A549 (cell line): ENCODE measurements around the gene IQCC. TPM values are rescaled to one million over a fixed set of nuclear protein-coding genes. Genes with fewer than 3 reads are reported as not detected.

Experiments used
- ATAC-seq, 2 experiments: fragments of 200-7000 bp in 1 of 2; fragments of >200 bp in 1 of 2; cut with Nextera tagmentation in 1 of 2; cut with Tn5 transposase in 1 of 2; 3 replicates each; pipeline versions ENCODE4 v1.8.0 to v1.9.1; 2018 to 2020; ENCODE audit warnings: mild to moderate bottlenecking in 1 of 2, moderate library complexity in 1 of 2
- CTCF ChIA-PET: fragments of 300-600 bp; sonication (Branson Sonifier 250); formaldehyde crosslinking; extraction: SDS; loops from one replicate; lab custom pipeline; 2021; ENCODE audit warnings: antibody characterized with exemption, inconsistent platforms; lab: Yijun Ruan, JAX
- POLR2A ChIA-PET: fragments of 350-600 bp; formaldehyde crosslinking; extraction: SDS; loops from one replicate; lab custom pipeline; 2021; ENCODE audit warnings: antibody characterized with exemption, inconsistent platforms; lab: Yijun Ruan, JAX
- DNase-seq, 2 experiments: peaks; one replicate each; pipeline versions ENCODE4 v3.0.0 to v3.0.0-alpha.2; 2011 to 2016; ENCODE audit warnings: low read depth in 1 of 2, low spot score in 1 of 2
- FAIRE-seq: peaks from 2 replicates; lab custom pipeline; 2011; peaks lifted over from hg19 to GRCh38; lab: Jason Lieb, UNC
- H3K27ac ChIP-seq, 2 experiments: fragments of >200 bp; sonication (Bioruptor Twin); formaldehyde crosslinking; 3 replicates each; pipeline ENCODE4 v1.5.1; 2016 to 2017
- H3K4me1 ChIP-seq: fragments of >200 bp; sonication (Bioruptor Twin); formaldehyde crosslinking; 3 replicates; pipeline ENCODE4 v1.6.1; 2016
- H3K4me2 ChIP-seq: fragments of >200 bp; sonication (Bioruptor Twin); formaldehyde crosslinking; 3 replicates; pipeline ENCODE4 v1.6.1; 2016
- H3K4me3 ChIP-seq: fragments of >200 bp; sonication (Bioruptor Twin); formaldehyde crosslinking; 3 replicates; pipeline ENCODE4 v1.5.1; 2016
- H3K9me3 ChIP-seq: fragments of >200 bp; sonication (Bioruptor Twin); formaldehyde crosslinking; 3 replicates; pipeline ENCODE4 v1.6.1; 2016
- CBX2 ChIP-seq: fragments of 200-600 bp; sonication (generic); IDR thresholded peaks from 2 replicates; pipeline ENCODE4 v1.6.1; 2016; ENCODE audit warnings: low read depth, mild to moderate bottlenecking, borderline replicate concordance
- EHMT2 ChIP-seq: fragments of 200-600 bp; sonication (generic); IDR thresholded peaks from 2 replicates; pipeline ENCODE4 v1.6.1; 2016; ENCODE audit warnings: antibody characterized with exemption, low read depth, mild to moderate bottlenecking, moderate library complexity
- FOXS1 ChIP-seq: fragments of 250-450 bp; sonication (Bioruptor Pico); IDR thresholded peaks from 2 replicates; pipeline ENCODE4 v1.5.0; 2020; ENCODE audit warnings: mild to moderate bottlenecking, moderate library complexity
- HEYL ChIP-seq: fragments of 250-450 bp; sonication (Bioruptor Pico); IDR thresholded peaks from 2 replicates; pipeline ENCODE4 v1.8.0; 2021; ENCODE audit warnings: mild to moderate bottlenecking, moderate library complexity
- HOXB13 ChIP-seq: fragments of 250-450 bp; sonication (Bioruptor Pico); IDR thresholded peaks from 2 replicates; pipeline ENCODE4 v1.5.0; 2020; ENCODE audit warnings: low read depth, mild to moderate bottlenecking, moderate library complexity
- HOXB5 ChIP-seq: fragments of 250-450 bp; sonication (Bioruptor Pico); IDR thresholded peaks from 2 replicates; pipeline ENCODE4 v1.5.0; 2020; ENCODE audit warnings: mild to moderate bottlenecking, moderate library complexity
- JUN ChIP-seq, 2 experiments: fragments of >200 bp; sonication (Bioruptor Twin); formaldehyde crosslinking; IDR thresholded peaks; 2 replicates in 1 of 2; 3 replicates in 1 of 2; pipeline ENCODE4 v1.6.1; 2016 to 2017
- JUNB ChIP-seq: fragments of >200 bp; sonication (Bioruptor Twin); formaldehyde crosslinking; IDR thresholded peaks from 2 replicates; pipeline ENCODE4 v1.6.1; 2016
- KDM1A ChIP-seq: fragments of 200-600 bp; sonication (generic); IDR thresholded peaks from 2 replicates; pipeline ENCODE4 v1.6.1; 2016; ENCODE audit warnings: low read depth, mild to moderate bottlenecking
- MYC ChIP-seq: IDR thresholded peaks from 2 replicates; pipeline ENCODE4 v1.6.1; 2012; ENCODE audit warnings: mild to moderate bottlenecking, inconsistent platforms, low read length, improper control_type of control experiment, borderline replicate concordance
- PHF8 ChIP-seq: fragments of 200-600 bp; sonication (generic); IDR thresholded peaks from 2 replicates; pipeline ENCODE4 v1.6.1; 2016; ENCODE audit warnings: low read depth, mild to moderate bottlenecking, antibody characterized with exemption, moderate library complexity, borderline replicate concordance
- RAD21 ChIP-seq, 2 experiments: fragments of >200 bp in 1 of 2; sonication (Bioruptor Twin) in 1 of 2; formaldehyde crosslinking in 1 of 2; IDR thresholded peaks in 1 of 2; conservative IDR thresholded peaks in 1 of 2; 2 replicates in 1 of 2; 3 replicates in 1 of 2; pipeline ENCODE4 v1.6.1; 2012 to 2018; ENCODE audit warnings: inconsistent platforms in 1 of 2
- TFCP2L1 ChIP-seq: fragments of 250-450 bp; sonication (Bioruptor Pico); IDR thresholded peaks from 2 replicates; pipeline ENCODE4 v1.5.0; 2021; ENCODE audit warnings: mild to moderate bottlenecking
- TP53 ChIP-seq: fragments of 250-450 bp; sonication (Bioruptor Pico); IDR thresholded peaks from 2 replicates; pipeline ENCODE4 v1.5.0; 2021; ENCODE audit warnings: mild to moderate bottlenecking, moderate library complexity
- ZC3H11A ChIP-seq: fragments of 450-650 bp; IDR thresholded peaks from 2 replicates; pipeline ENCODE4 v1.6.1; 2014; ENCODE audit warnings: antibody characterized with exemption, mild to moderate bottlenecking
- ZFP36 ChIP-seq: fragments of 450-650 bp; IDR thresholded peaks from 2 replicates; pipeline ENCODE4 v1.6.1; 2014; ENCODE audit warnings: borderline replicate concordance; ENCODE audit not compliant: partially characterized antibody
- ZNF302 ChIP-seq: fragments of 250-450 bp; sonication (Bioruptor Pico); IDR thresholded peaks from 2 replicates; pipeline ENCODE4 v1.9.0; 2021; ENCODE audit warnings: inconsistent platforms, mild to moderate bottlenecking, moderate library complexity
- ZSCAN20 ChIP-seq: fragments of 250-450 bp; sonication (Bioruptor Pico); IDR thresholded peaks from 2 replicates; pipeline ENCODE4 v1.8.0; 2022; ENCODE audit warnings: mild to moderate bottlenecking, moderate library complexity
- WGBS: methylation state at CpG from one replicate; pipeline ENCODE4 v1.1.6; 2017; ENCODE audit errors: missing lambda C conversion rate; 5-methylcytosine and 5-hydroxymethylcytosine counted together
- polyA plus RNA-seq, 4 experiments: library from polyadenylated mRNA; depleted of rRNA in 3 of 4; stranded (reverse); fragments of >200 nt; fragmentation: RNase III in 1 of 4; extraction: RNeasy Plus Mini Kit Qiagen cat#74134 plus additional on column Dnase treatment in 1 of 4; gene quantifications; 2 replicates in 3 of 4; 3 replicates in 1 of 4; pipeline ENCODE4 v1.2.3, GENCODE V29; 2011 to 2017
- TF ChIP-seq, protein P1 (sequence below): IDR thresholded peaks from 2 replicates; pipeline ENCODE4 v1.6.1; 2012; ENCODE audit warnings: low read depth, borderline replicate concordance
- TF ChIP-seq, protein P2 (sequence below): fragments of 250-450 bp; sonication (Bioruptor Pico); IDR thresholded peaks from 2 replicates; pipeline ENCODE4 v1.5.0; 2020; ENCODE audit warnings: low read depth, mild to moderate bottlenecking, moderate library complexity
- TF ChIP-seq, protein P3 (sequence below): fragments of 150-350 bp; IDR thresholded peaks from 2 replicates; pipeline ENCODE4 v1.6.1; 2014; ENCODE audit warnings: low read depth, mild to moderate bottlenecking, low read length

The IQCC gene
- polyA plus RNA-seq, 2 of the 4 experiments (the other 2 are of a cell fraction): 1.6 to 2.0 TPM

DNA sequence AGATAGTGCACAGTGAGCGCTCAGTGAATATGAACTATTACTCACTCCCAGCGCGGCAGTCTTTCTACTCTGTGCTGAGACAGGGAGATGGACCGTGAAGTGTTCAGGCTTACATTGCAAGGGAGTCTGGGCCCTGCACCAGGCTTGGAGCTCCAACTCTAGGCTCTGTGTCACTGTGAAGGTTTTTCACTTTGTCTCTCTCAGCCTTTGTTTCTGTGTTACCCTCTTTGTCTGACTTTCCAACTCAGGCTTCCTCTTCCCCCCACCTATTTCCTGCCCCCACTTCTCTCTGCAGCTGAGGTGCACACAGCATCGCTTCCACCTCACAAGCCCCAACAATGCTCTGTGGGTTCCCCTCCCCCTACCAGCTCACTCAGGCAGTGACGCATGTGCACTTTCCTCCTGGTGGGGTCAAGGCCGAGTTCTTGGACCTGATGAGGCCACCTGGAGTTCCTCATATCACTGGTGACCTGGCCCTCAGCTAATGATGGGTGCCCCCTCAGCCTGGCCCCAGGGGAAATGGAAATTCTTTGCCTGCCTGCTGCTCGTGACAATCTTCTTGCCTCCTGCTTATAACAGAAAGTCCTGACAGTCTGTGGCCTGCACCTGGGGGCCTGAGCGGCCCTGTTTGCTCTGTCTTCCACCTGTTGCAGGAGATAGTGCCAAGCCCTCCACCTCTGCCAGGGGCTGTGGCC is 44.5 kb downstream of the IQCC start:
- H3K9me3 ChIP-seq: no peaks in the 10 kb centered on the region
- no peak for DNase-seq
- 79% methylated on average over 8 of the region's 9 CpGs for WGBS
- POLR2A ChIA-PET: no interaction called here
- no peak for ATAC-seq
- CTCF ChIA-PET: interaction anchor here (0.7 to 7.7 kb wide), 7 partner anchors 9 to 67 kb away, joined by 3 to 96 read pairs (median 6); no protein-coding TSS in a partner anchor
- TF ChIP-seq RAD21 (conservative IDR thresholded peaks at IDR 0.05 in 1 of 2, IDR thresholded peaks at IDR 0.05 in 1 of 2): no peak
- no peak for TF ChIP-seq PHF8
- no peak for TF ChIP-seq EHMT2
- TF ChIP-seq MYC: no peak
- no peak for TF ChIP-seq ZFP36
- TF ChIP-seq TFCP2L1: no peak
- no peak for TF ChIP-seq KDM1A
- TF ChIP-seq, protein P1, sequence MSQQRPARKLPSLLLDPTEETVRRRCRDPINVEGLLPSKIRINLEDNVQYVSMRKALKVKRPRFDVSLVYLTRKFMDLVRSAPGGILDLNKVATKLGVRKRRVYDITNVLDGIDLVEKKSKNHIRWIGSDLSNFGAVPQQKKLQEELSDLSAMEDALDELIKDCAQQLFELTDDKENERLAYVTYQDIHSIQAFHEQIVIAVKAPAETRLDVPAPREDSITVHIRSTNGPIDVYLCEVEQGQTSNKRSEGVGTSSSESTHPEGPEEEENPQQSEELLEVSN: no peak
- no peak for TF ChIP-seq HOXB5 (CRISPR knock-in tag)
- TF ChIP-seq FOXS1 (CRISPR knock-in tag): no peak
- no peak for FAIRE-seq
- H3K4me2 ChIP-seq: no peak overlapping the region
- H3K4me1 ChIP-seq: peaks cover 3% of the 10 kb centered on the region; the same call in 1 of the 3 replicates
- no peak overlapping the region for H3K27ac ChIP-seq
- H3K4me3 ChIP-seq: no peak overlapping the region

DNA sequence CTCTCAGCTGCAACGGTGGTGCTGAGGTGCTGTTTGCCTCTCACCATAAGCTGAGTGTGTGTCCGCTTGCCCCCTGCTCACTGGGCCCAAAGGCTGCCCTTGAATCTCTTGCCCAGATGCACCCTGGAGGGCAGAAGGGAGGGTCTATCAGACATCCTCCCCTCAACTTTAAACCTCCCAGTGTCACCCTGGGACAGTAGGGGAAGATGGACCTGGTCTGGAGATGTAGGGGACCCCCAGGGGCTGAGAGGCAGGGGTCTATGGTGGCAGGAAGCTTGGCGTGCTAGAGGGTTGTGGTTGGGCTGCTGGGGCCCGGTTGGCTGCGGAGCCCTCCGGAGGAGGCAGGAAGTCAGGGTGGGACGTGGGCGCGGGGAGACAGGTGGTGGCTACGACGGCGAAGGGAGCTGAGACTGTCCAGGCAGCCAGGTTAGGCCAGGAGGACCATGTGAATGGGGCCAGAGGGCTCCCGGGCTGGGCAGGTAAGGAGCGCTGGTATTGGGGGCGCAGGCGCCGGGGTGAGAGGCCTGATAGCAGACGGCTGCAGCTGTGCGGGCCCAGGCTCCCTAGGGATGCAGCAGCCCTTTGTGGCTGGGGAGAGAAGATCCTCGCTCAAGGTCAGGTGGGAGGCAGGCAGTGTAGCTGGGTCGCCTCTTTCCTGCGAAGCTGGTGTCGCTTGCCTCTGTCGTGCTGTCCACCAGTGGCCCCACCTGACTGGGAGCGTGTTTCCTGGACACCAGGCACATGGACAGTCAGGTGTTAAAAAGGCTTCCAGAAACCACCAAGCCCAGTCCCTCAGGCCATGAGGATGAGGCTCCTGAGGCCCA is 45.6 kb downstream of the IQCC start, which contains the start of gene LCK:
LCK (plus strand) TSS at position 373 of the 824 bp plus-strand sequence. CDS start 23,065 bp downstream, outside the sequence.
- Histone ChIP-seq H3K9me3 (no peaks in the 10 kb centered on the region), H3K4me3 (no peak within 1 kb of the TSS), H3K4me2 (no peak within 1 kb of the TSS), H3K4me1 (peaks cover 3% of the 10 kb centered on the region; the same call in 1 of the 3 replicates), H3K27ac (no peak within 1 kb of the TSS)
- TF ChIP-seq TP53 (CRISPR knock-in tag) (no peak), HOXB13 (CRISPR knock-in tag) (no peak), JUNB (no peak), EHMT2 (no peak), CBX2 (no peak), ZFP36 (no peak), JUN (IDR thresholded peaks at IDR 0.05) (no peak)
- TF ChIP-seq, protein P2, sequence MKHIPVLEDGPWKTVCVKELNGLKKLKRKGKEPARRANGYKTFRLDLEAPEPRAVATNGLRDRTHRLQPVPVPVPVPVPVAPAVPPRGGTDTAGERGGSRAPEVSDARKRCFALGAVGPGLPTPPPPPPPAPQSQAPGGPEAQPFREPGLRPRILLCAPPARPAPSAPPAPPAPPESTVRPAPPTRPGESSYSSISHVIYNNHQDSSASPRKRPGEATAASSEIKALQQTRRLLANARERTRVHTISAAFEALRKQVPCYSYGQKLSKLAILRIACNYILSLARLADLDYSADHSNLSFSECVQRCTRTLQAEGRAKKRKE: no peak
- ChIA-PET POLR2A (interaction anchor here (0.6 kb wide), 1 partner anchor 40 kb away, joined by 8 read pairs; no protein-coding TSS in a partner anchor), CTCF (interaction anchor here (0.9 to 7.7 kb wide), 4 partner anchors 10 to 41 kb away, joined by 3 to 96 read pairs (median 6); no protein-coding TSS in a partner anchor)
- ATAC-seq (no peak), DNase-seq (no peak), FAIRE-seq (no peak)
- 89% methylated on average over 16 of the region's 25 CpGs for WGBS

DNA sequence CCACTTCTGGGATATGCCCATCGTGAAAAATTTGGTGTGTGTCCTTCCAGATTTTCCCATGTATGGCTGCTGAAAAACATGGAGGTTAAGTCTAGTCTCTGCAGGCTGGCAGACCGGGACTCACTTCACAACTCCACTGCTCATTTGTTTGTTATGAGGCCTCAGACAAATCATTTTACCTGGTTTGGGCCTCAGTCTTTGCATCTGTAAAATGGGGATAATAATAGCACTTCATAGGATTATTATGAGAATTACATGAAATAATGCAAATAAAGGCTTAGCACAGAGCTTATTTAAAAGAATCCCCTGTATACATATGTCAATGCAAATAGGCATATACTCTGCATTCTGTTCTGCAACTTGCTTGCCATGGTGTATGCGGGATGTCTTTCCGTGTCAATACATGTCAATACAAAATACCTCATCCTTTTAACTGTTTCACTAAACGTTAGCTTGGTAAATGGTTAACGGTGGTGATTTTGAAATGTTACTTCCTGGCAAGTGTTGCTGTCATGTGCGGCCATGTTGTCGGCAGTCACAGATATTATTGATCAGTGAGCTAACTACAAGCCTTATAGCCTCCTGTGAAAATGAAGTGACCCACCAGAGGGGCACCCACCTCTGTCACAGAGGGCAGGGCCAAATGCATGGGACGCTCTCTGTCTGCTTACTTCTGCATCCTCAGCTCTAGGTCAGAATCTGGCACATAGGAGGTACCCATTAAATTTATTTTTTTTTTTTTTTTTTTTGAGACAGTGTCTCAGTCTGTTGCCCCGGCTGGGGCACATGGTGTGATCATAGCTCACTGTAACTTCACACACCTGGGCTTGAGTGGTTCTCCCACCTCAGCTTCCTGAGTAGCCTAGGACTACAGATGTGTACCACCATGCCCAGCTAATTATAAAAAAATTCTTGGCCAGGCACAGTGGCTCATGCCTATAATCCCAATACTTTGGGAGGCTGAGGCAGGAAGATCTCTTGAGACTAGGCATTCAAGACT is 49.9 kb downstream of the IQCC start:
- WGBS: 67% methylated on average over 10 of the region's 10 CpGs
- ATAC-seq (no peak), FAIRE-seq (no peak), DNase-seq (no peak)
- Histone ChIP-seq H3K4me1 (no peaks in the 10 kb centered on the region), H3K27ac (no peak overlapping the region), H3K4me2 (no peak overlapping the region), H3K9me3 (no peaks in the 10 kb centered on the region), H3K4me3 (no peak overlapping the region)
- CTCF ChIA-PET: interaction anchor here (0.6 to 2.2 kb wide), 6 partner anchors 9 to 1167 kb away, joined by 3 to 7 read pairs (median 4); partner anchors contain the start of gene FAM167B
- TF ChIP-seq, protein P3, sequence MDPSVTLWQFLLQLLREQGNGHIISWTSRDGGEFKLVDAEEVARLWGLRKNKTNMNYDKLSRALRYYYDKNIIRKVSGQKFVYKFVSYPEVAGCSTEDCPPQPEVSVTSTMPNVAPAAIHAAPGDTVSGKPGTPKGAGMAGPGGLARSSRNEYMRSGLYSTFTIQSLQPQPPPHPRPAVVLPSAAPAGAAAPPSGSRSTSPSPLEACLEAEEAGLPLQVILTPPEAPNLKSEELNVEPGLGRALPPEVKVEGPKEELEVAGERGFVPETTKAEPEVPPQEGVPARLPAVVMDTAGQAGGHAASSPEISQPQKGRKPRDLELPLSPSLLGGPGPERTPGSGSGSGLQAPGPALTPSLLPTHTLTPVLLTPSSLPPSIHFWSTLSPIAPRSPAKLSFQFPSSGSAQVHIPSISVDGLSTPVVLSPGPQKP: no peak
- no peak for TF ChIP-seq ZC3H11A
- no peak for TF ChIP-seq ZNF302
- no peak for TF ChIP-seq HEYL (CRISPR knock-in tag)
- no peak for TF ChIP-seq ZSCAN20 (CRISPR knock-in tag)
- TF ChIP-seq EHMT2: no peak
- POLR2A ChIA-PET: no interaction called here
